Ishikawa (cell line): ENCODE results near the gene MRPL48.

Experiments
- CREB1 ChIP-seq: IDR thresholded peaks from 2 replicates; pipeline ENCODE4 v1.6.1; 2012; ENCODE audit warnings: low read depth
- EP300 ChIP-seq: IDR thresholded peaks from 2 replicates; pipeline ENCODE4 v1.6.1; 2012; ENCODE audit warnings: borderline replicate concordance
- YY1 ChIP-seq: IDR thresholded peaks from 2 replicates; pipeline ENCODE4 v1.6.1; 2012; ENCODE audit warnings: low read depth
- TF ChIP-seq, protein P1 (sequence below): IDR thresholded peaks from 2 replicates; pipeline ENCODE4 v1.6.1; 2012; ENCODE audit warnings: low read depth, mild to moderate bottlenecking

GRCh38 chr11:73752216-73752867 is 35.3 kb upstream of the MRPL48 start:
- TF ChIP-seq YY1 (no peak), CREB1 (no peak), EP300 (no peak)
- TF ChIP-seq, protein P1, sequence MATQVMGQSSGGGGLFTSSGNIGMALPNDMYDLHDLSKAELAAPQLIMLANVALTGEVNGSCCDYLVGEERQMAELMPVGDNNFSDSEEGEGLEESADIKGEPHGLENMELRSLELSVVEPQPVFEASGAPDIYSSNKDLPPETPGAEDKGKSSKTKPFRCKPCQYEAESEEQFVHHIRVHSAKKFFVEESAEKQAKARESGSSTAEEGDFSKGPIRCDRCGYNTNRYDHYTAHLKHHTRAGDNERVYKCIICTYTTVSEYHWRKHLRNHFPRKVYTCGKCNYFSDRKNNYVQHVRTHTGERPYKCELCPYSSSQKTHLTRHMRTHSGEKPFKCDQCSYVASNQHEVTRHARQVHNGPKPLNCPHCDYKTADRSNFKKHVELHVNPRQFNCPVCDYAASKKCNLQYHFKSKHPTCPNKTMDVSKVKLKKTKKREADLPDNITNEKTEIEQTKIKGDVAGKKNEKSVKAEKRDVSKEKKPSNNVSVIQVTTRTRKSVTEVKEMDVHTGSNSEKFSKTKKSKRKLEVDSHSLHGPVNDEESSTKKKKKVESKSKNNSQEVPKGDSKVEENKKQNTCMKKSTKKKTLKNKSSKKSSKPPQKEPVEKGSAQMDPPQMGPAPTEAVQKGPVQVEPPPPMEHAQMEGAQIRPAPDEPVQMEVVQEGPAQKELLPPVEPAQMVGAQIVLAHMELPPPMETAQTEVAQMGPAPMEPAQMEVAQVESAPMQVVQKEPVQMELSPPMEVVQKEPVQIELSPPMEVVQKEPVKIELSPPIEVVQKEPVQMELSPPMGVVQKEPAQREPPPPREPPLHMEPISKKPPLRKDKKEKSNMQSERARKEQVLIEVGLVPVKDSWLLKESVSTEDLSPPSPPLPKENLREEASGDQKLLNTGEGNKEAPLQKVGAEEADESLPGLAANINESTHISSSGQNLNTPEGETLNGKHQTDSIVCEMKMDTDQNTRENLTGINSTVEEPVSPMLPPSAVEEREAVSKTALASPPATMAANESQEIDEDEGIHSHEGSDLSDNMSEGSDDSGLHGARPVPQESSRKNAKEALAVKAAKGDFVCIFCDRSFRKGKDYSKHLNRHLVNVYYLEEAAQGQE: no peak
